ENCODE data around the gene DAAM2. TPM values are rescaled to one million over a fixed set of nuclear protein-coding genes. Genes with fewer than 3 reads are reported as not detected.
A peak's percentile ranks its signal among the peaks of the same experiment; 100 is the strongest.

Gene DAAM2
- total and polyA plus RNA-seq, 4 experiments from 2014 or later, result not detected

GRCh38 chr6:39897698-39898097 lies 105.5 kb downstream of the DAAM2 start:
- intact Hi-C loops (cut with micrococcal nuclease), result no loop called here
- POLR2A ChIA-PET (ENCODE audit: partially characterized antibody), result no interaction called here

GRCh38 chr6:39898625-39899024 lies 106.4 kb downstream of the DAAM2 start:
- DNase-seq, result no peak
- Histone ChIP-seq H3K9me3 (ENCODE audit: control insufficient read depth in 1 of 2, low read length in 2 of 2) (no peaks in the 10 kb centered on the region), H3K27me3 (ENCODE audit: insufficient read depth, low read length) (no peaks in the 10 kb centered on the region), H3K4me3 (ENCODE audit: low read length in 2 of 2) (no peak overlapping the region), H3K36me3 (ENCODE audit: insufficient read depth, low read length) (no peaks in the 10 kb centered on the region), H3K27ac (ENCODE audit: low read depth, low read length) (no peak overlapping the region), H3K4me1 (ENCODE audit: insufficient read depth, low read length) (no peaks in the 10 kb centered on the region)
- H3K4me1 Mint-ChIP-seq, result no peaks in the 10 kb centered on the region
- no peaks in the 10 kb centered on the region for H3K36me3 Mint-ChIP-seq
- H3K27me3 Mint-ChIP-seq, result peaks cover 5 to 9% of the 10 kb centered on the region in 2 donors
- H3K27ac Mint-ChIP-seq, result no peak overlapping the region
- intact Hi-C loops (cut with micrococcal nuclease), result no loop called here
- CTCF ChIA-PET (ENCODE audit: partially characterized antibody), result no interaction called here
- H3K9me3 Mint-ChIP-seq, result peaks cover 0 to 2% (median 0%) of the 10 kb centered on the region in 8 donors
- POLR2A ChIA-PET (ENCODE audit: partially characterized antibody), result no interaction called here
- no peak overlapping the region for H3K4me3 Mint-ChIP-seq

More at GRCh38 chr6:39897698-39898097, 105.5 kb downstream of the DAAM2 start:
- DNase-seq, result no peak
- Mint-ChIP-seq H3K9me3 (peaks cover 0 to 2% (median 0%) of the 10 kb centered on the region in 8 donors), H3K4me1 (no peaks in the 10 kb centered on the region), H3K27ac (no peak overlapping the region), H3K36me3 (no peaks in the 10 kb centered on the region), H3K27me3 (peaks cover 5% of the 10 kb centered on the region in 2 donors), H3K4me3 (no peak overlapping the region)
- H3K4me3 ChIP-seq (ENCODE audit: low read length in 2 of 2), result no peak overlapping the region
- no peaks in the 10 kb centered on the region for H3K36me3 ChIP-seq (ENCODE audit: insufficient read depth, low read length)
- no peaks in the 10 kb centered on the region for H3K9me3 ChIP-seq (ENCODE audit: control insufficient read depth in 1 of 2, low read length in 2 of 2)
- CTCF ChIA-PET (ENCODE audit: partially characterized antibody), result no interaction called here
- no peaks in the 10 kb centered on the region for H3K4me1 ChIP-seq (ENCODE audit: insufficient read depth, low read length)
- no peak overlapping the region for H3K27ac ChIP-seq (ENCODE audit: low read depth, low read length)
- H3K27me3 ChIP-seq (ENCODE audit: insufficient read depth, low read length), result no peaks in the 10 kb centered on the region

- POLR2A ChIA-PET (ENCODE audit: partially characterized antibody), result no interaction called here
- intact Hi-C loops (cut with micrococcal nuclease), result no loop called here
- H3K9me3 Mint-ChIP-seq, result peaks cover 0 to 2% (median 0%) of the 10 kb centered on the region in 8 donors
- no peak overlapping the region for H3K27ac Mint-ChIP-seq
- peaks cover 5 to 9% of the 10 kb centered on the region in 2 donors for H3K27me3 Mint-ChIP-seq
- Histone ChIP-seq H3K4me3 (ENCODE audit: low read length in 2 of 2) (no peak overlapping the region), H3K9me3 (ENCODE audit: control insufficient read depth in 1 of 2, low read length in 2 of 2) (no peaks in the 10 kb centered on the region), H3K27ac (ENCODE audit: low read depth, low read length) (no peak overlapping the region), H3K27me3 (ENCODE audit: insufficient read depth, low read length) (no peaks in the 10 kb centered on the region), H3K36me3 (ENCODE audit: insufficient read depth, low read length) (no peaks in the 10 kb centered on the region), H3K4me1 (ENCODE audit: insufficient read depth, low read length) (no peaks in the 10 kb centered on the region)
- no peaks in the 10 kb centered on the region for H3K4me1 Mint-ChIP-seq
- H3K36me3 Mint-ChIP-seq, result no peaks in the 10 kb centered on the region
- DNase-seq, result no peak
- H3K4me3 Mint-ChIP-seq, result no peak overlapping the region
- CTCF ChIA-PET (ENCODE audit: partially characterized antibody), result no interaction called here
Observed at GRCh38 chr6:39899554-39900295, 107.5 kb downstream of the DAAM2 start.

- Histone ChIP-seq H3K27ac (ENCODE audit: low read depth, low read length) (no peak overlapping the region), H3K27me3 (ENCODE audit: insufficient read depth, low read length) (no peaks in the 10 kb centered on the region), H3K9me3 (ENCODE audit: control insufficient read depth in 1 of 2, low read length in 2 of 2) (no peaks in the 10 kb centered on the region), H3K4me3 (ENCODE audit: low read length in 2 of 2) (no peak overlapping the region), H3K36me3 (ENCODE audit: insufficient read depth, low read length) (no peaks in the 10 kb centered on the region), H3K4me1 (ENCODE audit: insufficient read depth, low read length) (no peaks in the 10 kb centered on the region)
- no peak for DNase-seq
- H3K27ac Mint-ChIP-seq, result peak overlapping the region in 1 of 7 donors; percentile 14
- ChIA-PET POLR2A (ENCODE audit: partially characterized antibody) (no interaction called here), CTCF (ENCODE audit: partially characterized antibody) (no interaction called here)
- peaks cover 5 to 9% of the 10 kb centered on the region in 2 donors for H3K27me3 Mint-ChIP-seq
- intact Hi-C loops (cut with micrococcal nuclease), result no loop called here
- no peaks in the 10 kb centered on the region for H3K4me1 Mint-ChIP-seq
- H3K36me3 Mint-ChIP-seq, result no peaks in the 10 kb centered on the region
- H3K9me3 Mint-ChIP-seq, result peaks cover 0 to 2% (median 0%) of the 10 kb centered on the region in 8 donors
- H3K4me3 Mint-ChIP-seq, result no peak overlapping the region
Observed at GRCh38 chr6:39901116-39901655, 109.0 kb downstream of the DAAM2 start.

- CTCF ChIA-PET (ENCODE audit: partially characterized antibody), result no interaction called here
Observed at GRCh38 chr6:39901670-39902069, 109.5 kb downstream of the DAAM2 start.

GRCh38 chr6:39902136-39902535 lies 110.0 kb downstream of the DAAM2 start:
- Mint-ChIP-seq H3K27me3 (peaks cover 4 to 9% of the 10 kb centered on the region in 2 donors), H3K4me3 (no peak overlapping the region), H3K4me1 (no peaks in the 10 kb centered on the region), H3K9me3 (peaks cover 0 to 2% (median 0%) of the 10 kb centered on the region in 8 donors), H3K36me3 (no peaks in the 10 kb centered on the region), H3K27ac (no peak overlapping the region)
- no peaks in the 10 kb centered on the region for H3K9me3 ChIP-seq (ENCODE audit: control insufficient read depth in 1 of 2, low read length in 2 of 2)
- POLR2A ChIA-PET (ENCODE audit: partially characterized antibody), result no interaction called here
- CTCF ChIA-PET (ENCODE audit: partially characterized antibody), result no interaction called here
- H3K4me1 ChIP-seq (ENCODE audit: insufficient read depth, low read length), result no peaks in the 10 kb centered on the region
- H3K27me3 ChIP-seq (ENCODE audit: insufficient read depth, low read length), result no peaks in the 10 kb centered on the region
- no peak overlapping the region for H3K27ac ChIP-seq (ENCODE audit: low read depth, low read length)
- H3K36me3 ChIP-seq (ENCODE audit: insufficient read depth, low read length), result no peaks in the 10 kb centered on the region
- no peak overlapping the region for H3K4me3 ChIP-seq (ENCODE audit: low read length in 2 of 2)
- DNase-seq, result no peak
- intact Hi-C loops (cut with micrococcal nuclease), result no loop called here

More at GRCh38 chr6:39901670-39902069, 109.5 kb downstream of the DAAM2 start:
- H3K36me3 ChIP-seq (ENCODE audit: insufficient read depth, low read length), result no peaks in the 10 kb centered on the region
- no peak overlapping the region for H3K27ac ChIP-seq (ENCODE audit: low read depth, low read length)
- H3K27me3 Mint-ChIP-seq, result peaks cover 5 to 9% of the 10 kb centered on the region in 2 donors
- H3K4me1 Mint-ChIP-seq, result no peaks in the 10 kb centered on the region
- no peaks in the 10 kb centered on the region for H3K36me3 Mint-ChIP-seq
- H3K9me3 Mint-ChIP-seq, result peaks cover 0 to 2% (median 0%) of the 10 kb centered on the region in 8 donors
- H3K4me3 ChIP-seq (ENCODE audit: low read length in 2 of 2), result no peak overlapping the region
- H3K27ac Mint-ChIP-seq, result no peak overlapping the region
- no peak overlapping the region for H3K4me3 Mint-ChIP-seq
- no peak for DNase-seq
- H3K27me3 ChIP-seq (ENCODE audit: insufficient read depth, low read length), result no peaks in the 10 kb centered on the region
- no peaks in the 10 kb centered on the region for H3K4me1 ChIP-seq (ENCODE audit: insufficient read depth, low read length)
- no peaks in the 10 kb centered on the region for H3K9me3 ChIP-seq (ENCODE audit: control insufficient read depth in 1 of 2, low read length in 2 of 2)
- intact Hi-C loops (cut with micrococcal nuclease), result no loop called here
- POLR2A ChIA-PET (ENCODE audit: partially characterized antibody), result no interaction called here

- Histone ChIP-seq H3K27me3 (ENCODE audit: insufficient read depth, low read length) (no peaks in the 10 kb centered on the region), H3K9me3 (ENCODE audit: control insufficient read depth in 1 of 2, low read length in 2 of 2) (no peaks in the 10 kb centered on the region), H3K36me3 (ENCODE audit: insufficient read depth, low read length) (no peaks in the 10 kb centered on the region), H3K4me3 (ENCODE audit: low read length in 2 of 2) (no peak overlapping the region), H3K27ac (ENCODE audit: low read depth, low read length) (no peak overlapping the region), H3K4me1 (ENCODE audit: insufficient read depth, low read length) (no peaks in the 10 kb centered on the region)
- DNase-seq, result no peak
- no peaks in the 10 kb centered on the region for H3K36me3 Mint-ChIP-seq
- peaks cover 0 to 2% (median 0%) of the 10 kb centered on the region in 8 donors for H3K9me3 Mint-ChIP-seq
- ChIA-PET CTCF (ENCODE audit: partially characterized antibody) (no interaction called here), POLR2A (ENCODE audit: partially characterized antibody) (no interaction called here)
- no peak overlapping the region for H3K27ac Mint-ChIP-seq
- H3K4me3 Mint-ChIP-seq, result no peak overlapping the region
- H3K27me3 Mint-ChIP-seq, result peaks cover 4 to 9% of the 10 kb centered on the region in 2 donors
- no peaks in the 10 kb centered on the region for H3K4me1 Mint-ChIP-seq
- intact Hi-C loops (cut with micrococcal nuclease), result no loop called here
Observed at GRCh38 chr6:39902786-39903465, 110.8 kb downstream of the DAAM2 start.

Data from CD4-positive, alpha-beta memory T cell (primary cell).